Amniotic epithelial cell (primary cell): ENCODE results near the gene AHNAK.
"Not testable (repeated sequence)": the region's sequence is repeated elsewhere in the genome, so short reads cannot be mapped to it uniquely, and the experiment has no call there.

Source experiments
- DNase-seq: peaks from one replicate; pipeline ENCODE4 v3.0.0-alpha.2; 2010; ENCODE audit warnings: low read depth

The AHNAK gene

GRCh38 chr11:62553080-62553838 lies 6.7 kb upstream of the AHNAK start:
- DNase-seq = peak; percentile 94

GRCh38 chr11:62552485-62553079 lies 6.0 kb upstream of the AHNAK start:
- DNase-seq = no peak

- DNase-seq = not testable (repeated sequence)
Measured at GRCh38 chr11:62550478-62550877, 3.9 kb upstream of the AHNAK start.

GRCh38 chr11:62548545-62549335 lies 2.1 kb upstream of the AHNAK start:
- DNase-seq = no peak

- no peak for DNase-seq
Measured at GRCh38 chr11:62547691-62548281, 1.2 kb upstream of the AHNAK start.

GRCh38 chr11:62546929-62547625 lies 471 bp upstream of the AHNAK start:
- no peak for DNase-seq

GRCh38 chr11:62545437-62546243 lies 966 bp downstream of the AHNAK start:
- peak; percentile 94 for DNase-seq

GRCh38 chr11:62544581-62545436 lies 1.8 kb downstream of the AHNAK start:
- no peak for DNase-seq

- DNase-seq = no peak
Measured at GRCh38 chr11:62543680-62544444, 2.7 kb downstream of the AHNAK start.

GRCh38 chr11:62542750-62543567 lies 3.6 kb downstream of the AHNAK start:
- peak; percentile 49 for DNase-seq

- DNase-seq = no peak
Measured at GRCh38 chr11:62542111-62542745, 4.4 kb downstream of the AHNAK start.

- DNase-seq = no peak
Measured at GRCh38 chr11:62540804-62541701, 5.6 kb downstream of the AHNAK start.

GRCh38 chr11:62539238-62539925 lies 7.2 kb downstream of the AHNAK start:
- peak; percentile 92 for DNase-seq

- DNase-seq = no peak
Measured at GRCh38 chr11:62538470-62539237, 8.0 kb downstream of the AHNAK start.

- DNase-seq = no peak
Measured at GRCh38 chr11:62536301-62536957, 10.2 kb downstream of the AHNAK start.
